Measurements from ENCODE around the gene BRAF.
"Not testable (repeated sequence)": the region's sequence is repeated elsewhere in the genome, so short reads cannot be mapped to it uniquely, and the experiment has no call there.

The BRAF gene

GRCh38 chr7:140763166-140763565 is 161.6 kb downstream of the BRAF start:
- DNase-seq, result not testable (repeated sequence)

GRCh38 chr7:140761375-140761774 is 163.4 kb downstream of the BRAF start:
- not testable (repeated sequence) for DNase-seq

GRCh38 chr7:140754506-140754905 is 170.2 kb downstream of the BRAF start:
- DNase-seq, result no peak

- no peak for DNase-seq
These were observed 172.2 kb downstream of the BRAF start for GRCh38 chr7:140752533-140752932.

GRCh38 chr7:140746751-140747150 is 178.0 kb downstream of the BRAF start:
- DNase-seq, result no peak

DNA sequence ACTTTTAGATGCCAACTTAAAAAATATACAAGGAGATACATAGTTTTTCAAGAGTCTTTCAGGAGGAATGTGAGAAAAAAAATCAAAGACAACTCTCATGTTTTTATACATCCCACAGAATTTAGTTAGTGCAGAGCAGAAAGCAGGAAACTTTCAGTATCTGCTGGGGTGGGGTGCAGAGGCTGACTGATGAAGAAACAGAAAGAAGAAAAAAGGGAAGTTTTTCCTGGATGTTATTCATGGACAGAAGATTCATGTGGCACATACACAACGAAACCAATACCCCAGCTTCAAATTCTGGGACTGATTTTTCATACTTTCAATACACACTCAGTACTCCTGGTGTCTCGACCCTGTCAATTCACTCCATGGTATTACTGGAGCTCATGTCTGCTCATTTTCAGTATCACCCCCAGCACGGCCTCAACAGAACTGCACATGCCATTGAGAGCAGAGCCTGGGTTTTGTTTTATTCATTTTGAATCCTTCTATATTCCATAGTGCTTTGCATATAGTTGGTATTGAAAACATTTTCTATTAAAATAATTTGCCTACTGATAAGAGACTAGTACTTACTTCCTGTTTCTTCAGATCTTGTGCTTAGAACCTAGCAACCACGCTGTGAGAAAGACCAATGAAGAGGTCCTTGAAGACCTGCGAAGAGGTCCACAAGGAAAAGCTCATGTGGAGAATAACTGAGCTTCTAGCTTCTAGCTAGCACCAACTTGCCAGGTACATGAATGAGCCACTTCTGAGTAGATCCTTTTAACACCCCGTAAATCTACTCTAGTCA is 179.3 kb downstream of the BRAF start:
- DNase-seq, result no peak

DNA sequence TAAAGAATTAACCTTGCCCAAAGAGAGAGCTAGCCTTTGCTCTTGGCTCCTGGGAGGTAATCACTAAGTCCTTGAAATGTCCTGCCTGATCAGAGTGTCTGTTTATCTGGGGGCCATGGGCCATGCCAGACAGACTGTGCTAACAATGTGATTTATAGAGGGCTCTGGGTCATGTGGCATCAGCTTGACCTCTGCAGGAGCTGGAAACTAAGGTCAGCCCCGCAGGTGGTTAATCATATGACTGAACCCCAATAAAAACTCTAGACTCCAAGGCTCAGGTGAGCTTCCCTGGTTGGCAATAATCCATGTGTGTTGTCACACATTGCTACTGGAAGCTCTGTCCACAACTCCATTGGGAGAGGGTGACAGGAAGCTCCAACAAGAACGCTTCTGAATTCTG is 180.7 kb downstream of the BRAF start:
- no peak for DNase-seq

GRCh38 chr7:140743255-140743654 is 181.5 kb downstream of the BRAF start:
- DNase-seq, result not testable (repeated sequence)

DNA sequence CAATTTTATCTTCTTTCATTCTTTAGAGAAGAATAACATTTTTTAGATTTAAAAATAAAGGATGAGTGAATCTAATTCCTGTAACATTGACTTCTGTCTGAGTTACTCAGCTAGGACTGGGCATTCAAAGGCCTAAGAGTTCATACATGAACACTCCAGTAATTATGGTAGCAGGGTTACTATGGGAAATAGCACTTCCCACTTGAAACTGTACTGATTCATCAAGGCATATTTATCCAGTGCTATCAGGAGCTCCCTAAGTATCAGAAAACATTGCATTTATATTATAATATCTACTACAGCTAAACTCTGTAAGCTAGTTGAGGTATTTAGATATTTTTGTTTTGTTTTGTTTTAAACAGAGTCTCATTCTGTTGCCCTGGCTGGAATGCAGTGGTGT is 186.4 kb downstream of the BRAF start:
- no peak for DNase-seq

DNA sequence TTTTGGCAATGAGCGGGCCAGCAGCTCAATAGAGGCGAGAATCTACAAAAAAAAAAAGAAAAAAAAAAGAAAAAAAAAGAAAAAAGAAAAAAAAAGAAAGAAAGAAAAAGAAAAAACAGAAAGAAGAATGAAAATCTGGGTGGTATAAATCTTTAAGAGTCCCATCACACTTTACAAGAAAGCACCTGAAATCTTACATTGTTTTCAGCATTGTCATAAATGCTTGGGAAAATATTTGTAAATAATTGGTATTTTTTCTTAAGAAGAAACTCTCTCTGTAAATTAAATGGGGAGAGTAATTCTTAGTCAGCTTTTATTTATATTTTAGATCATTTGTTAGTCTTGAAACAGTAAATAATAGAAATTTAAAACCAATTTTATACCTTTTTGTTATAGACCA is 190.0 kb downstream of the BRAF start:
- no peak for DNase-seq

DNA sequence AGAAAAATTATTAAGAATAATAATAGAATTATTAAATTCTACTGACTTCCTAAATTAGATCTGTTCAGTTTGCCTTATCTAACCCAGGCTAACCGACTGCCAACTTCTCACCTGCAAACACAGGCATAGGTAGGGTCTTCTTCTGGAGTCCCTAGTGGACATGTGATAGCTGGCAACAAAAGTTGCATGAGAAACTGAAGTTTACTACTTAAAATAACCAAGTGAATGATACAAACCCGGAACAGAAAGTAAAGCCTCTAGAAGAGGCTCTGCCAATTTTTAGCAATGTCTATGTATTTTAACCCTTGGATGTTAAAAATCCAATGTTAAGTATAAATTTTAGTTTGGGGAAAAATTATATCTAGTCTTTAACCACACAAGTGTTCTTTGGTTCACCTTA is 190.6 kb downstream of the BRAF start:
- no peak for DNase-seq

GRCh38 chr7:140732416-140732815 is 192.3 kb downstream of the BRAF start:
- no peak for DNase-seq

DNA sequence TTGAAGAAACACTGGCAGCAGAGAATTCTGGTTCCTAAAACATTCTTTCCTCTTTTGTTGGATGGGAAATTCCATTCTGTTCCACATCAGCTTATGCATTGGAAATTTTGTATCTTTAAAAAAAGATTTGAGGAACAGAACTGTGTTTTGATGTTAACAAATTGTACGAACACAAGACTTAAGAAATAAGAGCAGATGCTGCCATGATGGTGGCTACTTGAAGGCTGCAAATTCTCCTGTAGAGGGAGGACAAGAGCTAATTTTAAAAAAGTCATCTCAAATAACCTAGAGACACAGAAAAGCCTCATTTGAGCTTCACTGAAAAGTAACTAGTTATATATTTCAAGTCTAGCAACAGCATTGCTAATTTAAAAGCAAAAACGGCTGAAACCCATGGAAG is 198.4 kb downstream of the BRAF start:
- DNase-seq, result no peak

DNA sequence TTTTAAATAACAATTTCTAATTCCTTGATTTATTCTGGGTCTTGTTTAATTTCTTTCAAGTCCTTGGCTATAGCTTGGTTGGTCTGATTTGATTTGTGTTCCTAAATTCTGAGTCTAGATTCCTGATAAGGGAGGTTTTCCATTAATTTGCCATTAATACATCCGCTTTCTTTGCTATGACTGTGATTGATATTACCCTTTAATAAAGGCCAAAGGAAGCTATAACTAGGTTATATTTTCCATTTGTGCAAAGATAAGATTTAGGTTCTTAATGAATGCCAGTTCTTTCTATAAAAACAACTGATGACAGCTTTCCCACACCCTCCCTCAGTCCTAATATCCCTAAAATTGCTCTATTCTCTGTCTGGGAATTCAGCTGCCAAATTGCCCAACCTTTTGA is 200.0 kb downstream of the BRAF start:
- DNase-seq, result no peak

DNA sequence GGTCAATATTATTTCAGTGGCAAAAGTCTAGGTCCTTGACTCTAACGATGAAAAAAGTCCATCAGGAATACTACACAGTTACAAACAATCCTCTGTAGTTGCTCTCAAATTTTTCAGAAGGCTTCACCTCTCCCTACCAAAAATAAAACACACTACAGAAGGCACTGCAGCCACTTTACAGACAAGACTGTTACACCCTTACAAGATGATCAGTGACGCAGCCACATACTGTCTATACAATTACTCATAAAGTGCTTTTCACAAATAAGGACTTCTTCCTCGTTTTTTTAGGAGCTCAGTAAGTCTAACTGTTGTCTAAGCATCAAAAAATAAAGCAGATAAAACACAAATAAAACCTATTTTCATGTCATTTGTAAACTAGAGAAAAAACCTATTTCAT is 201.2 kb downstream of the BRAF start:
- no peak for DNase-seq

DNA sequence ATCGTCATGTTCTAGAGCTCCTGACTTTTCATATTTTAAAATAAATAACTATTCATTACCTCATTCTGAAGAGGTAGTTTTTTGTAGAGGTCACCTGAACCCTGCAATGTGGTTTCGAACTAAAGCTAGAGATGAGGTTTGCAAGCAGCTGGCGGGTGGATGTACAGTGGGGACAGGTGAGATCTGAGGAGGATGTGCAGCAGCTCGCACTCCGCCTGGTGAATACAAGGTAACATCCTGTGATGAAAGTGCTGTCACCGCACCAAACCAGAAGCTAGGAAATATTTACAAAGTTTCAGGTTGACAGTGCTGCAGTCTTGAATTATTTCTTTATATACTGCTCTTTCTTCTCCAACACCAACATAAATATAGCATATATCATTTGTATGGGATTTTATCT is 201.7 kb downstream of the BRAF start:
- peak; percentile 29 for DNase-seq

DNA sequence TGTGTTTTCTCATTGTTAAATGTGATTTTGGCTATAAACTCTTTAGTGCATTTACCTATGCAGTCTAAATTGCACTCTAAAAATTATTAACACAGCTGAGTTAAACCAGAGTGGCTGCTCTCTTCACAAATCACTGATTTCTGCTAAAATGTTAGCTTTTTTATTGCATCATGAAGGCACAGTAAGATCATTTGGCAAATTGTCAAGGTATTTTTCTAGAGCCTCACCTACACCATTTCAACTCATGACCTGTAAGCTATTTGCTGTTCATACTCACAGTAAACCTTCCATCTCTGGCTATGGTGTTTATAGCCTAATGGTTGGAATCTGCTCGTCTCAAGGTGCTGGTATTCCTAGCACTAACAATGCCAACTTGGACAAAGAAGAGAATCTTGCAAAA is 202.5 kb downstream of the BRAF start:
- no peak for DNase-seq

GRCh38 chr7:140719721-140720120 is 205.0 kb downstream of the BRAF start:
- no peak for DNase-seq

DNA sequence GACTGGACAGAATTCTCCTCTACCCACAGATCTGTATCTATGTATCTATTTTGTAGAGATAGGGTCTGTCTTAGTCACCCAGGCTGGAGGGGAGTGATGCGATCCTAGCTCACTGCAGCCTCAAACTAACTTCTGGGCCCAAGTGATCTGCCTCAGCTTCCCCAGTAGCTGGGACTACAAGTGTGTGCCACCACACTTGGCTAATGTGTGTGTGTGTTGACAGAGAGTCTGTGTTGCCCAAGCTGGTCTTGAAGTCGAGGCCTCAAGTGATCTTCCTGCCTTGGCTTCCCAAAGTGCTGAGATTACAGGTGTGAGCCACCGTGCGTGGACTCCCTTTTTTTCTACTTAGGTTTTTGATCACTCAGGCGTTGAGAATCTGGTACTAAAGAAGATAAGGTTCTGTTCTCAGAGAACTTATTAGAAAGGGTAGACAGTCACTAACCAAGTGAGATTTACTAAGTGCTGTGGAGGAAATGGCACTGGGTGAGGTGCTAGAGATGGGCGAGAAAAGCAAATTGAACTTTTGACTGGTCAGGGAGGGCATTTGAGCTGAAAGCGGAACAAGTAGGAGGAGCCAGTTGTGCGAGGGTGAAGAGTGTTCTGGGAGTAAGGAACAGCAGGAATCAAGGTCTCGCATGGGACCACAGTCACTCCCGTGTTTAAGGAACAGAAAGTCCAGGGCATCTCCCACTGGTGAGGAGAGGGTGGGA is 210.2 kb downstream of the BRAF start:
- no peak for DNase-seq

DNA sequence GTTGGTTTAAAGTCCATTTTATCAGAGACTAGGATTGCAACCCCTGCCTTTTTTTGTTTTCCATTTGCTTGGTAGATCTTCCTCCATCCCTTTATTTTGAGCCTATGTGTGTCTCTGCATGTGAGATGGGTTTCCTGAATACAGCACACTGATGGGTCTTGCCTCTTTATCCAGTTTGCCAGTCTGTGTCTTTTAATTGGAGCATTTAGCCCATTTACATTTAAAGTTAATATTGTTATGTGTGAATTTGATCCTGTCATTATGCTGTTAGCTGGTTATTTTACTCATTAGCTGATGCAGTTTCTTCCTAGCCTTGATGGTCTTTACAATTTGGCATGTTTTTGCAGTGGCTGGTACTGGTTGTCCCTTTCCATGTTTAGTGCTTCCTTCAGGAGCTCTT is 212.3 kb downstream of the BRAF start:
- not testable (repeated sequence) for DNase-seq

DNA sequence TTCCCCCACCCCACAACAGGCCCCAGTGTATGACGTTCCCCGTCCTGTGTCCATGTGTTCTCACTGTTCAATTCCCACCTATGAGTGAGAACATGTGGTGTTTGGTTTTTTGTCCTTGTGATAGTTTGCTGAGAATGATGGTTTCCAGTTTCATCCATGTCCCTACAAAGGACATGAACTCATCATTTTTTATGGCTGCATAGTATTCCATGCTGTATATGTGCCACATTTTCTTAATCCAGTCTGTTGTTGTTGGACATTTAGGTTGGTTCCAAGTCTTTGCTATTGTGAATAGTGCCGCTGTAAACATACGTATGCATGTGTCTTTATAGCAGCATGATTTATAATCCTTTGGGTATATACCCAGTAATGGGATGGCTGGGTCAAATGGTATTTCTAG is 216.0 kb downstream of the BRAF start:
- DNase-seq, result not testable (repeated sequence)

DNA sequence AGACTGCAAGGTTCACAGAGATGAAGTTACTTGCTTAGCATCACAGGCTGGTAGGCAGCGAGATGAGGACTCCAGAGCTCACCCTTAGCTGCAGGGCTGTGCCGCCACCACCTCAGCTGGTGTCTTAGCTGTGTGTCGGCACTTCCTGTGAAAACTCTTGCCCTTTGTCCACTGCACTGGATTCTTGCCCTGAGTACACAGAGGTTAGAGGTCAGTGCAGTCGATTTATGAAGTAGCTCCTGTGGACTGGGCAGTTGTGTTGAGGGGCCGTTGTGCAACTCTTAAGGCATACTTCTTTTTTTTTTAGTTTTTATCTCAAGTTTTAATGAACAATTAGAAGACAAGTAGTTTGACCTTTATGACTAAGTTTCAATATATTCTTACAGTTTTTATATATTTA is 217.6 kb downstream of the BRAF start:
- DNase-seq, result no peak

DNA sequence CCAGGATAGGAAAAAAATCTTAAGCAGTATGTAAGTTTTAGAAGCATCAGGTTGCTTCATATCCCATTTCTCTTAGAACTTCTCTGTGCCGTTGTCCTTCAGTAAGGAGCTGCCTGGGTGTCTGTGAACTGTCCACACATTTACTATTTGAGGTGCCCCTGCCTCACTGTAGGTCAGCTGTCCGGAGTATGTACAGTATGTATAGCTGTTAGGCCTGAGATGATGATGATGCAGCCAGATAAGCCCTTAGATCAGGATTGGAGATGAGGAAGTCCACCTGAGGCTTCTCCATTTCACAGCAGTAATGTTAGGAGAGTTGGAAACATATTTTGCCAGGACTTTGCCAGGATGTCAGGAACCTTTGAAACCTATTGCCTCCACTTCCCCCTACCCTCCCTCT is 220.5 kb downstream of the BRAF start:
- no peak for DNase-seq

DNA sequence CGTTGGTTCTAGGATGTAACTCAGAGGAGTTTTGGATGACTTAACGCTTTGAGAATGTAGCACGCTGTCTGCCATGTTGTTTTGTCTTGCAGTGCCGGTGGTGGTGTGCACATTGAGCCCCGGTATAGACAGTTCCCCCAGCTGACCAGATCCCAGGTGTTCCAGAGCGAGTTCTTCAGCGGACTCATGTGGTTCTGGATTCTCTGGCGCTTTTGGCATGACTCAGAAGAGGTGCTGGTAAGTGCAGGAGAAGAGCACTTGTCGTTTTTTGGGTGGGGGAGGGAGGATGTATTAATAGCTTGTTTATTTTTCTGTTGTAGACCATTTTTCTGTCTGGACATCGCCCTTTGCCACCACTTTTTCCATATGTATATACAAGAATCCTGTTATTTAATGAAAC is 222.0 kb downstream of the BRAF start:
- DNase-seq, result no peak

- no peak for DNase-seq
These were observed 226.3 kb downstream of the BRAF start for GRCh38 chr7:140698477-140698876.

Data from CD4-positive, alpha-beta T cell treated with Interferon gamma for 1 hour (primary cell).